ENCODE results near the gene BTAF1.

GRCh38 chr10:91969297-91969696 is 45.7 kb downstream of the BTAF1 start:
- TF ChIP-seq POLR2A (IDR thresholded peaks at IDR 0.05) (no peak), CTCF (IDR thresholded peaks at IDR 0.05) (no peak)
